CD4-positive, alpha-beta T cell treated with Interleukin-17A for 4 hours (primary cell): ENCODE measurements around the gene BFSP2.
"Not testable (repeated sequence)": the region's sequence is repeated elsewhere in the genome, so short reads cannot be mapped to it uniquely, and the experiment has no call there.

Experiments
- DNase-seq: peaks from one replicate; pipeline ENCODE4 v3.0.0-alpha.2; 2020; ENCODE audit warnings: mixed read lengths

Gene BFSP2

DNA sequence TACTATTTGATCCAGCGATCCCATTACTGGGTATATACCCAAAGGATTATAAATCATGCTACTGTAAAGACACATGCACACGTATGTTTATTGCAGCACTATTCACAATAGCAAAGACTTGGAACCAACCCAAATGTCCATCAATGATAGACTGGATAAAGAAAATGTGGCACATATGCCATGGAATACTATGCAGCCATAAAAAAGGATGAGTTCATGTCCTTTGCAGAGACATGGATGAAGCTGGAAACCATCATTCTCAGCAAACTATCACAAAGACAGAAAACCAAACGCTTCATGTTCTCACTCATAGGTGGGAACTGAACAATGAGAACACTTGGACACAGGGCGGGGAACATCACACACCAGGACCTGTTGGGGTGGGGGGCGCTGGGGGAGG, 82.6 kb downstream of the BFSP2 start:
- not testable (repeated sequence) for DNase-seq

DNA sequence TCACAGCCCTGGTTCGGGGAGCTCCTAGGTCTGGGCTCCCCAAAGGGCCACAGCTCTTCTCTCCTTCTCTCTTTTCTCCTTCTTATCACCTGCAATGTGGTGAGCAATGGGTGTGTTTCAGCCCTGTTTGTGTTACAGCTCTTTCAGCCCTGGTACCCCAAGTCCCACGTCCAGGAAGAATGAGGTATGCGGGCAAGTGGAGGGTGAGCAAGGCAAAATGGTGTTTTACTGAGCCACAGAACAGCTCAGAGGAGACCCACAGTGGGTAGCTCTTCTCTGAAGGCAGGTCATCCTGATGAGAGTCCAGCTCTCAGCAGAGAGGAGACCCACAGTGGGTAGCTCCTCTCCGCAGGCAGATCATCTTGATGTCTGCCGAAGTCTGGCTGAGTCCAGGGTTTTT, 86.8 kb downstream of the BFSP2 start:
- DNase-seq, result no peak

DNA sequence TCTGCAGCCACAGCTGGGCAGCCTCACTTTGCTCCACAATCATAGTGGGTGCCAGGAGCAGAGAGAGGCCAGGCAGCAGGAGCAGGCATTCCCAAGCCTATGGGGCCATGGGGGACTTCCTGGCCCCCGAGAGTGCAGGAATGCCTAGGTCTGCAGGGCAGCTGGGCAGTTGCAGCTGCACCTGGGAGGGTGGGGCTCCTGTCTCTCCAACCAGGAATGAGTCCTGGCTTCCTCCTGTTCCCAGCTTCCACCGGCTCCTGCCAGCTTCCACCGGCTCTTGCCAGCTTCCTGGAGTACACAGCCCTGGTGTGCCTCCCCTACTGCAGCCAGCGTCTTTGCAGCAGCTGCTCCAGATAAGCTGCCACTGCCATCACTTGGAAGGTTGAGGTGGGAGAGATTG, 87.3 kb downstream of the BFSP2 start:
- DNase-seq, result no peak

DNA sequence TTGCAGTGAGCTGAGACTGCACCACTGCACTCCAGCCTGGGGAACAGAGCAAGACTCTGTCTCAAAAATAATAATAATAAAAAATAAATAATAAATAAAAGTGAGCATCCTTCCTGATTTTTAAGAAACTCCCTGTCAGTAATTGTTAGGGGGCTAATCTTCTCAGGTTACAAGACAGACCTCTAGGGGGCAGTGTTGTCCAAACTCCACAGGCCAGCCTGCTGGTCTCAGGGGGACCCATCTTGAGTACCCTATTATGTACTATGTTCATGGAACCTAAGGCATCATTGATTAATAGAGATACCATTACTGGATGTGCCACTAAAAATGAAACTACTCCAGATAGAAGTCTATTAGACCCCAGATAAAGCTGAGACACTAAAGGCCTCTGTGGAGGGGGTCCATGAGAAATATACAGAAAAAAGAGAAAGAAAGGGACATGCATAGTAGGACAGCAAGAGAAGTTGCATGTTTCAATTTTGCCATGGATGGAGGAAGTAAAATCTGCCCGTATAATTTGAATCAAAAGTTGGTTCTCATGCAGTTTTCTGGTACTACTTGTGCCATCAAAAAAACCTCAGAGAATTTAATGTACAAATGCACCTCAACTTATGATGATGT, 88.2 kb downstream of the BFSP2 start:
- DNase-seq, result peak; percentile 78

DNA sequence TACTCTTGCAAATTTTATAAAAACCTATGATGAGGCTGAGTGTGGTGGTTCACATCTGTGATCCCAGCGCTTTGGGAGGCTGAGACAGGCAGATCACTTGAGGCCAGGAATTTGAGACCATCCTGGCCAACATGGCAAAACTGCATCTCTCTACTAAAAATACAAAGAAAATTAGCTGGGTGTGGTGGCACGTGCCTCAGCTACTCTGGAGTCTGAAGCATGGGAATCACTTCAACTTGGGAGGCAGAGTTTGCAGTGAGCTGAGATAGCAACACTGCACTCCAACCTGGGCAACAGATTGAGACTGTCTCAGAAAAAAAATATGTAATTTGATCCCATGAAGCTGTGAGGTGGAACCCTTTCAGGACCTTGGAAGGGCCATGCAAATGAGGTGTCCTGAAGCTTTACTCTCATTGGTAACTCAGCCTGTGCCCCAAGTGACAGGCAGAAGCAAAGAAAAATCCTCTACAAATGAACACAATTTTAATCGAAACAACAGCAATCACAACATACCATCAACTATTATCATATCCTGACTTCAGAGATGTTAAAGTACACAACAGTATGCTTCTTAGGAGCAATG, 89.0 kb downstream of the BFSP2 start:
- no peak for DNase-seq

DNA sequence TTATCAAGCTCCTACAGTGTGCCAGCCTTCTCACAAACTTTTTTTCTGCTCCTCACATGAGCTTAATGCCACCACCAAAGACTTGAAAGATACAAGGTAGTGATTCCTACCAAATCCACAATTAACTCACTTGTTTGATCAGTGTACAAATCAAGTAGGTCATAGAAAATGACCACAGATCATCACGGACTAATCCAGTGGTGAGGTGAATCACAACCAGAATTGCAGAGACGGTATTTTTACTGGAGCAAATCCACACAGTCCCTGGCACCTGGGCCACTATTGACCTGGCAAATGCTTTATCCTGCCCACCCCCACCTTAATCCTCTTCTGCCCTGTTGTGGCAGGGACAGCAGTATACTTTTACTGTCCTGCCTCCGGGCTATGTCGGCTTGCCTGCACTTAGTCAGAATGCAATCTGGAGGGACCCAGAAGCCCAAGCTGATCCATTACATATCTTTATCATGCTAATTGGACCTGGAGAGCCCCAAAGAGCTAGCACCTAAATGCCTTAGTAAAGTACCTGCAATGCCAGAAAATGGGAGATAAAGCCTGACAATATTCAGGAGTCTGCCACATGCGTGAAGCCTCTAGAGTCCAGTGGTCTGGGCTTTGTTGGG, 89.7 kb downstream of the BFSP2 start:
- no peak for DNase-seq

DNA sequence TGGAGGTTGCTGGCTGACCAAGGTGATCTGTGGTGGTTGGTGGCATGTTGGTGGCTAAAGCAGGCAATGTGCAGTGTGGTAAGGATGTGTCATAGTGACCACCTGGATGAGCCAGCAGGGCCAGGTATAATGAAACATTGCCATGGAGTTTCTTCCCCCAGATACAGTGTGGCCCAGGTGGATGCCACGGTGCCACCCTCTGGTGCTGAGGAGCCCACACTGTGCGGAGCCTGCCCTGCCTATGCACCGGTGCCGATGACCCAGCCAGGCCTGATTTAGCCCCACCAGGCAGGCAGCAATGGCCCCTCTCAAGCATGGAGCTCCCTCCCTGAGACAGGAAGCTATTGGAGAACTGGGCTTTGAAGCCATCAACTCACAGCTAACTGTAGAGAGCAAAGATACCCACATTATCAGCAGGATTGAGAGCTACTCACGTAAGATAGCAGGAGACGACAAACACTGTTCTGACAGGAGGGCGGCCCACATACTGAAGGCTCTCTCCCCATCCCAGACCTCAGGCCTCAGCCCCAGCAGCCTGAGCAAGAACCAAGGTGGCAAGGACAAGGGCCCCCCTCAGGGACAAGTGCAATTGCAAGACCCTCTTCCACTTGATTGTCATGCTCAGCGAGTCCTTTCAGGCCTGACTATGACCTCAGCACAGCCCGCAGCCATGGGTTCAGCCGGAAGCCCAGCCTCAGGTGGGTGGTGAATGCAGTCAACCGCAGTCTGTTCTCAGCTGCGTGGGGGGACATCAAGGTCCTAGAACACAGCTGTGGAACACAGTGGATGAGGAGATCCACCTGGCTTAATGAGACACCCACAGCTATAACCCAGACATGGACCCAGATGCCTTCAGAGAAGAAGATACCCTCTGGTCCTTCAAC, 90.9 kb downstream of the BFSP2 start:
- peak; percentile 72 for DNase-seq

DNA sequence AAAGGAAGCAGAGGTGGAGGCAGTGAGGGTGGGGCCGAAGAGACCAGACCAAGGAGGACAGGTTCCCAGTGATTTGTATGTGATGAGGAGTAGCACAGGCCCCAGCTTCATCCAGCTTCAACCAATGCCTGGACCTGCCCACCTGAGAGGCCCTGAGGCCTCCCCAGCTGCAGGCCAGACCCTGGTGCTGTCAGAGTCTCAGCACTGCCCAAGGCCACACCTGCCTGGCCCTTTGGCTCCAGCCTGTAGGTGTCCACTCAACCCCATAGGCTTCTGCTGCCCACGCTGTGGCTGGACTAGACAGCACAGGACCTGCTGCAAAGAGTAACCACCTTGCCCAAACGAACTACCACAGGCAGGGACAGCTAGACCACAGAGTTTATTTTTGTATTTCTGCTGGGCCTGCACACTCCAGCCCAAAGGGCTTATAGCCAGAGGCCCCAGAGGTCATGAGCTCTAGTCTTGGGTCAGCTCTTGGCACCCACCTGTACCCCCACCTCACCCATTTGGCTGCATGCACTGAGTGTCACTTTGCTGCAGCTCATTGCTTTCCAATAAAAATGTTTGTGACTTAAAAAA, 91.7 kb downstream of the BFSP2 start:
- DNase-seq, result no peak

DNA sequence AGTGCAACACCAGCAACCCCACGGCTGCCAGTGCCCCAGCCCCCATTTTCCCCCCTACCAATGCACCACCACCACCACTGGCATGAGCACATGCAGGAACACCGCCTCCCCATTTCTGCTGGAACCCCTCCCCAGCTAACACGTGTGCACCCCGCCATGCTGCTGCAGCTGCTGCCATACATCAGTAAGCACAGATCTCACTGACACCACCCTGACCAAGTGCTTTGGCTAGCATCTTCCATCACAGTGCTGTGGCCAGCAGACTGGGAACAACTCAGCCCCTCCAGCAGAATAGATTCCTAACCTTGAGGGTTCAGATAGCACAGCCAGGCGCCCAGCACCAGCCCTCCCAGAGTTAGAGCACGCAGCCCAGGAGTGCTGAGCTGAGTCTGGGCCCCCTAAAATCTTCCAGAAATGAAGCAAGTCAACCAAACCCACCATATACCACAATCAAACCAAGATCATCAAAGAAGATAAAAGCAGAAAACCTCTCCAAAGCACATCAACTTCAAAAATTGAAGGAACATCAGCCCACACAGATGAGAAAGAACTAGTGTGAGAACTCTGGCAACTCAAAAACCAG, 92.4 kb downstream of the BFSP2 start:
- peak; percentile 14 for DNase-seq

DNA sequence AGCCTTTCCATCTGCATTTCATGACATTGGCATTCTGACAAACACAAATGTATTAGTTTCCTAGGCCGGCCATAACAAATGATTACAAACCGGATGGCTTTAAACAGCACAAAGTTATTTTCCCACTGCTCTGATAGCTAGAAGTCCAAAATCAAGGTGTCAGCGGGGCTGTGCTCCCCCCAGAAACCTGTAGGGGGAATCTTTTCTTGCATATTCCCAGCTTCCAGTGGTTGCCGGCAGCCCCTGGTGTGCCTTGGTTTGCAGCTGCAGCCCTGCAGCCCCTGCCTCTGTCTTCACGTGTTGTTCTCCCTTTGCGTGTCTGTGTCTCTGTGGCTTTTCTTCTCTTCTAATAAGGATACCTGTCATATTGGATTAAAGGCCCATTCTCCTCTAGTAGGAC, 94.6 kb downstream of the BFSP2 start:
- peak; percentile 8 for DNase-seq

DNA sequence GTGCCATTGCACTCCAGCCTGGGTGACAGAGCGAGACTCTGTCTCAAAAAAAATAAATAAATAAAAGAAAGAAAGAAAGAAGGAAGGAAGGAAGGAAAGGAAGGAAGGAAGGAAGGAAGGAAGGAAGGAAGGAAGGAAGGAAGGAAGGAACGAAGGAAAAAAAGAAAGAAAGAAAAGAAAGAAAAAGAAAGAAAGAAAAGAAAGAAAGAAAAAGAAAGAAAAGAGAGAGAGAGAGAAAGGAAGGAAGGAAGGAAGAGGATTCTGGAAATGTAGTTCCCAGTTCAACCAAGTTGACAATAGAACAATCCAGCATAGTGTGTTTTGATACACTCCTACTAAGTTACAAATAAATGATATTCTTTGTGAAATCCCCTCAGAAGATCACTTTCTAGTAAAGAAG, 102.7 kb downstream of the BFSP2 start:
- not testable (repeated sequence) for DNase-seq

DNA sequence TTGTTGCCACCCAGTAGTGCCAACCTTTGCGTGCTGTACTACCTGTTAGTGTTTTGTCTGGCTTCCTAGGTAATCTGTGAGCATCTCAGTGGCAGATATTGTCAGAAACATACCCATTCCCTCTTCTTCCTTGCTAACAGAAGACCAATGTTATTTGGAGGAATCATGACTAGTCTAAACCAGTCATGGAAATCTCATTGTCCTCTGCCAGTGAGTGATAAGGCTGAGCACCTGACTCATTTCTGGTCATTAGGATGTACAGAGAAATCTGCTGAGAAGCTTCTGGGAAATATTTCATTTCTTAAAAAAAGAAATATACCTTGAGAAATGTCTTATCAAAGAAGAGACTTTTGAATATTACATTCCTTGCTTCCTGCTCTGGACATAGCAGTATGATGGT, 103.6 kb downstream of the BFSP2 start:
- no peak for DNase-seq

DNA sequence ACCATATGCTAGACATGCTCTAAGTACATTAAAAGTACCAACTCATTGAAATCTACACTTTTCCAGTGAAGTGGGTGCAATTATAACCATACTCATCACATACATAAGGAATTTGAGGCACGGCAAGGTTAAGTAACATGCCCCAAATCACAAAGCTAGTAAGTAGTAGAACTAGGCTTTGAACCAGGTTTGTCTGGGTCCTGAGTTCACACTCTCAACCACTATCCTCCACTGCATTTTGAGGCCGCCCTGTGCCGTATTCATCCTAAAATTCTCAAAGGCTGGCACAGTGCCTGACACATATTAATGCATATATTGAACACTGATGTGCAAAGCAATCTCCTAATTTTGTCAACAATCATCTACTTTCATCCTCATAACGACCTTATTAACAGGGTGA, 104.9 kb downstream of the BFSP2 start:
- DNase-seq, result no peak

DNA sequence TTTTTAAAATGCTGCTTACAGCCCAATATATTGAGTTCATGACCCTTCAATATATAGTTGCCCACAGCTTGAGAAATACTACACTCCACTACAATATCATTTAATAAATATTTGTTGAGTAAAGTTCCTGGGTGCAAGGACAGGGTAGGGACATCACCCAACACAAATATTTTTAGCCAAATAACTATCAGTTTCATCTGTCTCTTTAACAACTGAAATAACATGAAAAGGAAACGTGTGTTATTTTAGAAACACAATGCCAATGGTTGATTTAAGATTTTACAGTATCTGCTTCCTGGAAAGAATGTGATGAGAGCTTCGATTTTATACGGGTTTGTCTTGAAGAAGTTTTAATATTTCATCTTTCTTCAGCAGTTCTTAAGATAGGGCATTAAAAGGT, 106.0 kb downstream of the BFSP2 start:
- DNase-seq, result no peak

DNA sequence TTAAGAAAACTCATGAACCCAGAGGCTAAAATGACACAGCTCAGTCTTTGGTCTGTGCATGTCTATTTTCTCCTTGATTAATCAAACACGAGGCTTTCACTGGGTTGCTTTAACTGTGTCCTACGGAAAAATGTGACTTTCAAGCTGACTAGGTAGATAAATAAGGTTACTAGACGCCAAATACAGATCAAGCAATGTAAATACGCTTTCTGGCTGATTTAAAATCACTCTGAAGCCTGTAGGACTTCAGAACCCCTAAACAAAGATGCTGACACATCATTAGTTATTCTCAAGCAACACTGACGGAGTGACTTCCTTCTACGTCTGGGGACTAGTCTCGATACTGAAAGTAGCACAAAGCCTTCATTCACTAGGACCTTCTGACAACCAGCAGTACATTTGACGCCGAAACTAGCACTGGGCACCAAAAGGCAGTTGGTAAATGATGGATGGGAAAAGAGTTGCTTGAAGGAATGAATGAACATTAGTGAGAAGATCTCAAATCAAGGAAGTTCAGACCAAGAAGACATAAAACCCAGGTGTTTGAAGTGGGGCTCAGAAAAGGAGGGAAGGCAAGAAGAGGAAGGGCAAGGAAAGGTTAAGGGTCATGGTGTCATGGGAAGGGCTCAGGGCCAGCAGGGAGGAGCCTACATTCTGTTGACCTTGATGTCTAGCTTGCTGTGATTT, 106.5 kb downstream of the BFSP2 start:
- peak; percentile 41 for DNase-seq

DNA sequence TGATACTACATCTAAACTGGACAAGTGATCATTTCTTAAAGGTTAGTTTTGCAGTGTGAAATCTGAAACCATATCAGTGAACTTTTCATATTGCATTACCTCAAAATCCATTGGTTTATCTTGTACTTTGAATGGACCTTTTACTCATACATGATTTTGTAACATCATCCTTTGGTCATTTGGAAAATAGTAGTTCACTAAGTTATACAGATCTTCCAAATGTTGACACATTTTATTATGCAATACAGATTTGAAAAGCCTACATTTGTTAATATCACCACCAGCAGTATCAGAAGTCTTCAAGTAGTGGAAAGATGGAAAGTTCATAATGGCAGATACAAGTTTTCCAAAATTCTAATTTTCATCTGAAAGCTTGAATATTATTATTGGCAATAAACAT, 109.6 kb downstream of the BFSP2 start:
- DNase-seq, result no peak

DNA sequence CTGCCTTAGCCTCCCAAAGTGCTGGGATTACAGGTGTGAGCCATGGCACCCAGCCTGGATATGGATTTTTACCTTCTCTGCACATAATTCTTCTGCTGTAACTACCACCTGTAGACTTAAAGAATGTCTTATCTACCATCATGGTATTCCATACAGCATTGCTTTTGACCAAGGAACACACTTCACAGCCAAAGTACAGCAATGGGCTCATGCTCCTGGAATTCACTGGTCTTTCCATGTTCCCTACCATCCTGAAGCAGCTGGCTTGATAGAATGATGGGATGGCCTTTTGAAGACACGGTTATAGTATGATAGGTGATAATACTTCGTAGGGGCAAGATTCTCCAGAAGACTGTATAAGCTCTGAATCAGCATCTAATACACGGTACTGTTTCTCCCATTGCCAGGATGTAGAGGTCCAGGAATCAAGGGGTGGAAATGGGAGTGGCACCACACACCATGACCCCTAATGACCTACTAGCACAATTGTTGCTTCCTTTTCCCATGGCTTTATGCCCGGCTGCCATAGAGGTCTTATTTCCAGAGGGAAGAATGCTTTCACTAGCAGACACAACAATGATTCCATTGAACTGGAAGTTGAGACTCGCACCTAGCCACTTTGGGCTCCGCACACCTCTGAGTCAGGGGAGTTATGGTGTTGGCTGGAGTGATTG, 112.7 kb downstream of the BFSP2 start:
- no peak for DNase-seq

DNA sequence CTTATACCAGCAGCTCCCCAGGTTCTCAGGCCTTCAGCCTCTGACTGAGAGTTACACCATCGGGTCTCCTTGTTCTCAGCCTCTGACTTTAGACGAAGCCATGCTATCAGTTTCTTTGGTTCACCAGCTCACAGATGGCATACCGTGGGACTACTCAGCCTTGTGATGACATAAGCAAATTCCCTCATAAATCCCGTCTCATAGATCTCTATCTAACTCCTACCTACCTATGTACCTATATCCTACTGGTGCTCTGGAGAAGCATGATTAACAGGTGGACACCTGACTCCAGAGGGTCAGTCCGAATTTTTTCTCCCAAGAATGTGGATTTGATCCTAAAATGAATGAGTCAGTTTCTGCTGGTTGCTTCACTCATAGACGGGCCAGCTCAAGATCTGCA, 114.6 kb downstream of the BFSP2 start:
- DNase-seq, result no peak

DNA sequence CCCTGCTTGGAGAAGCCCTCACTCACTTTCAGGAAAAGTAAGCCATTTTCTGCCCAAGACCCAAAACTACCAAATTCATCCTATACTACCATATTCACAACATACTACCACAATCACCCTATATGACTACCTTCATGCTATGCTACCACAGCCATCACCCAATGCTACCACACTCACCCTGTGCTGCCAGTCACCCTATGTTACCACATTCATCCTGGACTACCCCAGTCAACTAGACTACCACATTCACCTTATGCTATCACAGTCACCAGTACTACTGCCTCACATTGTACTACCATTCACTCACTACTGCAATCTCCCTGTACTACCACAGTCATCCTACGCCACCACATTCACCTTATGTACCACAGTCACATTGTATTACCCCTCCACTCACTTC, 115.3 kb downstream of the BFSP2 start:
- DNase-seq, result no peak

DNA sequence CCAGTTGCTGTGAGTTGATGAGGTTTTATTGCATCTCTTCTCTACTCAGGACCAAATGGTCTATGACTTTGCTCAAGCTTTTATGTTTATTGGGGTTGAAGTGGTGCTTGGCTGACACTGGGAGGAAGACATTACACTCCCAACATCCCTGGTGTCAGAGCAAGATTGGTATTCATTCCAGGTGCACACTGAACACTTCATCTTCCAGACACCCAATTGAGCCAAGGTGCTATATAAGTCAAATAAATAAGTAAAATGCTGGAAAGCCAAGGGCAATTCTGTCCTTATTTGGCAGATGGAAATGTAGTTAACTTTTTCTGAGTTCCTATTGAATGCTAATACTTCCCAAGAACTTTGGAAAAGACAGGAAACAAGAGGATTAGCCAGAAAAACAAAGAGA, 120.4 kb downstream of the BFSP2 start:
- DNase-seq, result no peak

DNA sequence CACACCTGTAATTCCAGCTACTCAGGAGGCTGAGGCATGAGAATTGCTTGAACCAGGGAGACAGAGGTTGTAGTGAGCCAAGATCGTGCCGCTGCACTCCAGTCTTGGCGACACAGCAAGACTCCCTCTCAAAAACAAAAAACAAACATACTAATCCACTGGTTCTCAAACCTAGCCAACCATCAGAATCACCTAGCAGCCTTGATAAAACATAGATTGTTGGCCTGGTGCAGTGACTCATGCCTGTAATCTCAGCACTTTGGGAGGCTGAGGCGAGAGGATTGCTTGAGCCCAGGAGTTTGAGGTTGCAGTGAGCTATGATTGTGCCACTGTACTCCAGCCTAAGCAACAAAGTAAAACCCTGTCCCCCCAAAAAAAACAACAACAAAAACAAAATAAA, 121.1 kb downstream of the BFSP2 start:
- DNase-seq, result not testable (repeated sequence)

DNA sequence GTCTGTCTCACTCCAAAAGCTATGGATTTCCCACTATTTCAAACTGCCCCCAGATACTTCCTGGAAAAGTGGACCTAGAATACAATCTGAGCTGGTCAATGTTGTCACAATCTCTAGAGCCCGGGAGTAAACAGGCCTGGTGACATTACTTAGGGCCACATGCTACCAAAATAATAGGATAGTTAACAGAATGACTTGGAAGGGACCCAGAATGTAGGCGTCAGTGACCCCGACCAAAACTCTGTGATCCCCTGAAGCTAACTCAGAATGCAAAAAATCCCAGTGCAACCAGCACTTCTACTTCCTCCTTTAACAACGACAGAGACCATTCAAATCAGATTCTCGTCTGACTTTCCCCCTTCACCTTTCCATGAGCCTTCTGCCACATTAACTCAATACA, 122.1 kb downstream of the BFSP2 start:
- DNase-seq, result no peak
